Activated naive CD4-positive, alpha-beta T cell treated with anti-CD3 and anti-CD28 coated beads, Interleukin-2, amount 10 ng/mL, durations not matched to agents 7 days and 5 days (primary cell): ENCODE measurements around the gene GSK3A.

ENCODE experiments used
- CTCF ChIA-PET: fragments of 350-600 bp; sonication (Branson Sonifier 250); formaldehyde crosslinking; loops from one replicate; lab custom pipeline; 2021; ENCODE audit warnings: antibody characterized with exemption; lab: Charles Lee
- DNase-seq: peaks from one replicate; pipeline ENCODE4 v3.0.0-alpha.2; 2020
- H3K27ac Mint-ChIP-seq: one replicate; pipeline ENCODE4 v1.8.0; 2021; ENCODE audit warnings: mild to moderate bottlenecking, moderate library complexity, mixed read lengths
- H3K27me3 Mint-ChIP-seq: one replicate; pipeline ENCODE4 v1.8.0; 2021; ENCODE audit warnings: mild to moderate bottlenecking, mixed read lengths
- H3K36me3 Mint-ChIP-seq: one replicate; pipeline ENCODE4 v1.8.0; 2021; ENCODE audit warnings: mixed read lengths
- H3K4me1 Mint-ChIP-seq: one replicate; pipeline ENCODE4 v1.8.0; 2021; ENCODE audit warnings: mixed read lengths
- H3K4me3 Mint-ChIP-seq: one replicate; pipeline ENCODE4 v1.8.0; 2021; ENCODE audit warnings: mild to moderate bottlenecking, moderate library complexity, mixed read lengths
- H3K9me3 Mint-ChIP-seq: one replicate; pipeline ENCODE4 v1.8.0; 2021; ENCODE audit warnings: mixed read lengths

GSK3A gene

DNA sequence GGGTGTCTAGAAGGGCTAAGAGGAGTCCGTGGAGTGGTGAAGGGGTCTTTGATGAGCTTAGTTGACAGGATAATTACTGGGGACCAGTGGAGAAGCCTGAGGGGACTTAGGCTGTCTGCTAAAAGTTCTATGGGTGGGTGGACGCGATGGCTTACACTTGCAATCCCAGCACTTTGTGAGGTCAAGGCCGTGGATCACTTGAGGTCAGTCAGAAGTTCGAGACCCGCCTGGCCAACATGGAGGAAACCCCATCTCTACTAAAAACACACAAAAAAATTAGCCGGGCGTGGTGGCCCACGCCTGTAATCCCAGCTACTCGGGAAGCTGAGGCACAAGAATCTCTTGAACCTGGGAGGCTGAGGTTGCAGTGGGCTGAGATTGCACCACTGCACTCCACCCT lies 2.8 kb upstream of the GSK3A start:
- Mint-ChIP-seq H3K4me1 (peaks cover 56% of the 10 kb centered on the region), H3K27ac (peak overlapping the region; percentile 93)
- DNase-seq = no peak

DNA sequence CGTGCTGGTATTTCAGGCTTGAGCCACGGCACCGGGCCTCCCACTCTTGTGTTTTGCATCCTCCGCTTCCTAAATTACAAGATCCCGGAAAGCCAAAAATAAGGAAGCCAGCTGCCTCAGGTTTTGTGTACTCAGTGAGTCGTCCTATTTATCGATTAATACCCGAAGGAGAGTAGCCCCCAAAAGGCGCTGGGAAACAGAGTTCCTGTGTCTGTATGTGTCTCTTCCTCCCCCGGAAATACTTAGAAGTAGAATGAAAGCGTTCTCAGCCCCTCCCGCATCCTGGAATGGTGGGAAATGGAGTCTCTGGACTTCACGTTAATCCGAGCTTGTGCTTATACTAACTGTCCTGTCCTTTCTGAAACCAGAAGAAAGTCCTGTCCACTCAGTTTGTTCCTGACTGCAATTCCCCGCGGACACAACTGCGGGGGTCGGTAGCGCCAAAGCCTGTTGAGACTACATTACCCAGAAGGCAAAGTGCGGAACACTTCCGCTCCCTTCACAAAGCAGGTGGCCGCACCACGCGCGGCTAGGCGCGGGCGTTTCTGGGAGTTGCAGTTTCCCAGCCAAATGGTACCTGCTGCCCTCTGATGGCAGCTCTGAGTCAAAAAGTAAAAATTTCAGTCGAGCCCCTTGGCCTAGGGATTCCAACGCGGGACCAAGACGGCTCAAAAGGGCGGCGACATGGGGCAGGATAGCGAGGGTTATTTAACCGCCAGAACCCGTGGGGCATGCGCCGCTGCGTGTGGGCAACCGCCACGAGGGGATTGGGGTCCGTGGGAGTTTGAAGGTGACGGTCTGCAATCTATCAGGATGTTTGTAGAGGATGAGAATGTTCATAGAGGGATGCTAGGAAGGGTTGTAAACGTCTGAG lies 2.2 kb upstream of the GSK3A start:
- DNase-seq = peak; percentile 96
- Mint-ChIP-seq H3K9me3 (no peaks in the 10 kb centered on the region), H3K4me1 (peaks cover 57% of the 10 kb centered on the region), H3K4me3 (peak overlapping the region; percentile 96), H3K36me3 (peaks cover 16% of the 10 kb centered on the region), H3K27me3 (no peaks in the 10 kb centered on the region), H3K27ac (peak overlapping the region; percentile 93)
- CTCF ChIA-PET = interaction anchor here (1.3 to 6.6 kb wide), 6 partner anchors 34 to 136 kb away, joined by 4 to 57 read pairs (median 8); partner anchors contain the start of gene POU2F2

More for the DNA sequence above, 2.8 kb upstream of the GSK3A start:
- H3K9me3 Mint-ChIP-seq = no peaks in the 10 kb centered on the region
- H3K27me3 Mint-ChIP-seq = no peaks in the 10 kb centered on the region
- CTCF ChIA-PET = interaction anchor here (0.6 to 6.6 kb wide), 7 partner anchors 33 to 137 kb away, joined by 3 to 57 read pairs (median 8); partner anchors contain the start of gene POU2F2
- H3K36me3 Mint-ChIP-seq = peaks cover 14% of the 10 kb centered on the region
- peak overlapping the region; percentile 96 for H3K4me3 Mint-ChIP-seq

DNA sequence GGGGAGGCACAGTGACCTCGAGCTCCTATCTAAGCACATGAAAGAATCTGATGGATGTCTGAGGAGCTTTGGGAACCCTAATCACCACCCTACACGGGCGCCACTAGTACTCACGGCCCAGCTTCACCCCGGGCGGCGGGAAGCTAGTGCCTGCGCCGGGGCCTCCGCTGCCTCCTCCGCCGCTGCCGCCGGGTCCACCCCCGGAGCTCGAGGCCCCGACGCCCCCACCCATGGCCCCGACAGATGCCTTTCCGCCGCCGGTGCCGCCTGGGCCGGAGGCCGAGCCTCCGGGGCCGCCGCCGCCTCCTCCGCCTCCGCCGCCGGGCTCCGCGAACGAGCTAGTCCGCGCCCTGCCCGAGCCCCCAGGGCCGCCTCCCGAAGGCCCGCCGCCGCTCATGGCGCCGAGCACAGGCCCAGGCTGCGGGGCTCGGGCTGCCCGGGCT lies 312 bp downstream of the GSK3A start:
- Mint-ChIP-seq H3K36me3 (peaks cover 22% of the 10 kb centered on the region), H3K27ac (peak overlapping the region; percentile 89), H3K27me3 (no peaks in the 10 kb centered on the region), H3K4me3 (peak overlapping the region; percentile 96), H3K9me3 (no peaks in the 10 kb centered on the region), H3K4me1 (peaks cover 63% of the 10 kb centered on the region)
- CTCF ChIA-PET = interaction anchor here (1.1 to 6.6 kb wide), 5 partner anchors 10 to 133 kb away, joined by 3 to 57 read pairs (median 4); no protein-coding TSS in a partner anchor
- no peak for DNase-seq

DNA sequence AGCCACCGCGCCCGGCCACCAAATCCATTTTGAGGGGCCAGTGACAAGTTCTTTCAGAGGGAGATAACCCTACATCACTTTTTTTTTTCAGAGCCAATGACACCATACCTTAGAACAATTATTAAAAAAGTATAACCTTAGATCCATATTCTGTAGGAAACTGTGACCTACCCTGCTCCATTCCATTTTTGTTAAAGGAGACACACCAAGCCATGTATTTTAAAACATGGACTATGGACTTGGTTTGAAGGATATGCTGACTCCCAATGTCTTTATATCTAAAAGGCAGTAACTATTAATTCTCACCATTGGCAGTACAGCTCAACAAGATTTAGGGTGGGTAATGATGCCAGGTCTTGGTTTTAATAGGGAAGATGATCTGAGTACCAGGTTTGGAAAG lies 1.1 kb downstream of the GSK3A start:
- CTCF ChIA-PET = interaction anchor here (1.5 to 1.8 kb wide), 3 partner anchors 38 to 132 kb away, joined by 4 to 6 read pairs (median 5); no protein-coding TSS in a partner anchor
- DNase-seq = no peak
- peaks cover 55% of the 10 kb centered on the region for H3K4me1 Mint-ChIP-seq
- peak overlapping the region; percentile 89 for H3K27ac Mint-ChIP-seq
- H3K36me3 Mint-ChIP-seq = peaks cover 26% of the 10 kb centered on the region
- no peaks in the 10 kb centered on the region for H3K9me3 Mint-ChIP-seq
- peak overlapping the region; percentile 96 for H3K4me3 Mint-ChIP-seq
- H3K27me3 Mint-ChIP-seq = no peaks in the 10 kb centered on the region

DNA sequence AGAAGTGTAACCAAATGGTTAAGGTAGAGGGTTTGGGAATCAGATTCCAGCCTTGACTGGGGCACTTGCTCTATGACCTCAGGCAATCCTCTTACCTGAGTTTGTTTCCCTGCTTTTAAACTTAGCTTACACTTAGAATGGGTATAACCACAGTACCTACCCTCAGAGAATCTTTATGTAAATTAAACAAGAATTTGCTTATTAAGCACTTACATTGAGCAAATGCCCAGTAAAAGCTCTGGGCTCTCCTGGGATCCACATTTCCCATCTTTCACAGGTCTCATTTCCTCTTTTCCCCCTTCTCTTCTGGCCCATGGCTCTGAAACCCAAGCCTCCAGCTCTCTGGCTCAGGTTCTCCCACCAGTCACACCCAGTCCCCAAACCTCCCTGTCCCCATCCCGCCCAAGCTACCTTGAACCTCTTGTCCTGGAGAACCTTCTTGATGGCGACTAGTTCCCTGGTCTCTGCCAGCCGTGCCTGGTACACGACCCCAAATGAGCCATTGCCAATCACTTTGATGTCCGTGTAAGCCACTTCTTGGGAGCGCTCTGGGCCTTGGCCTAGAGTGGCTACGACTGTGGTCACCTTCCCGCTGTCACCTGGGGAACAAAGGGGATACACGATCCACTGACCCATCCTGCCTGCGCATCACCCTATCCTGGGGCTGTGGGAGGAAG lies 2.7 kb downstream of the GSK3A start:
- no peak overlapping the region for H3K4me3 Mint-ChIP-seq
- H3K27ac Mint-ChIP-seq = peak overlapping the region; percentile 70
- no peaks in the 10 kb centered on the region for H3K9me3 Mint-ChIP-seq
- peaks cover 35% of the 10 kb centered on the region for H3K36me3 Mint-ChIP-seq
- H3K27me3 Mint-ChIP-seq = no peaks in the 10 kb centered on the region
- CTCF ChIA-PET = interaction anchor here (0.9 to 1.8 kb wide), 3 partner anchors 39 to 130 kb away, joined by 3 to 6 read pairs (median 5); no protein-coding TSS in a partner anchor
- H3K4me1 Mint-ChIP-seq = peaks cover 44% of the 10 kb centered on the region
- no peak for DNase-seq

DNA sequence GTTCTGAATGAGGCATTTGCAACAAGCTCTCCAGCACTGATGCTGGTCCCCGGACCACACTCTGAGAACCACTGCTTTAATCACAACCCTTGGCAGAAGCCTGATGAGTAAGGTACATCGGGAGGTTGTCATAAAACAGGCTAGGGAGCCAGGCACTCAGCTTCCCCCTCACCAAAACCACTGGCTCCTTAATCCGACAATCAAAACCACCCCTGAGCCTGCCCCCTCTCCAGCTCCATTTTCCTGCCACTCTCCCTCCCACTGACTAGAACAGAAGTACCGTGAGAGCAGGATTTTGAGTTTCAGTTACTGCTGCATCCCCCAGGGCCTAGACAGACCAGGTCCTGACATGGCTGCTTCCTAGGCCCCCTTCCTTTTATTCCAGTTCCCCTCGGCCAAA lies 7.2 kb downstream of the GSK3A start:
- no peaks in the 10 kb centered on the region for H3K9me3 Mint-ChIP-seq
- no peaks in the 10 kb centered on the region for H3K27me3 Mint-ChIP-seq
- no peak overlapping the region for H3K27ac Mint-ChIP-seq
- H3K4me3 Mint-ChIP-seq = no peak overlapping the region
- DNase-seq = no peak
- CTCF ChIA-PET = interaction anchor here (1.2 kb wide), 1 partner anchor 123 kb away, joined by 3 read pairs; no protein-coding TSS in a partner anchor
- H3K36me3 Mint-ChIP-seq = peaks cover 61% of the 10 kb centered on the region
- peaks cover 18% of the 10 kb centered on the region for H3K4me1 Mint-ChIP-seq

DNA sequence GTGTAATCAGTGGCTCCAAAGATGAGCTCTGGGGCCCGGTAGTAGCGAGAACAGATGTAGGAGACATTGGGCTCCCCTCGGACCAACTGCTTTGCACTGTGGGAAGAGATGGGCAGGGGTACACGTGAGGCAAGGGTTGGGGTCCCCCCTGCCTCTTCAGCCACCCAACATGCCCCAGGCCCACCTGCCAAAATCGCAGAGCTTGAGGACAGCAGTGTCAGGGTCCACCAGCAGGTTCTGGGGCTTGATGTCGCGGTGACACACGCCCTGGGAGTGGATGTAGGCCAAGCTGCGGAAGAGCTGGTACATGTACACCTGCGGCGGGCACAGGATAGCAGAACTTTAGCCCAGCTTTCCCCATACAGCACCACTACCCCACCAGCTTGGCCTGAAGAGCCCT lies 8.0 kb downstream of the GSK3A start:
- DNase-seq = no peak
- CTCF ChIA-PET = interaction anchor here (1.2 kb wide), 1 partner anchor 122 kb away, joined by 3 read pairs; no protein-coding TSS in a partner anchor
- Mint-ChIP-seq H3K4me3 (no peak overlapping the region), H3K36me3 (peaks cover 59% of the 10 kb centered on the region), H3K4me1 (peaks cover 17% of the 10 kb centered on the region), H3K27ac (no peak overlapping the region), H3K27me3 (no peaks in the 10 kb centered on the region), H3K9me3 (no peaks in the 10 kb centered on the region)

DNA sequence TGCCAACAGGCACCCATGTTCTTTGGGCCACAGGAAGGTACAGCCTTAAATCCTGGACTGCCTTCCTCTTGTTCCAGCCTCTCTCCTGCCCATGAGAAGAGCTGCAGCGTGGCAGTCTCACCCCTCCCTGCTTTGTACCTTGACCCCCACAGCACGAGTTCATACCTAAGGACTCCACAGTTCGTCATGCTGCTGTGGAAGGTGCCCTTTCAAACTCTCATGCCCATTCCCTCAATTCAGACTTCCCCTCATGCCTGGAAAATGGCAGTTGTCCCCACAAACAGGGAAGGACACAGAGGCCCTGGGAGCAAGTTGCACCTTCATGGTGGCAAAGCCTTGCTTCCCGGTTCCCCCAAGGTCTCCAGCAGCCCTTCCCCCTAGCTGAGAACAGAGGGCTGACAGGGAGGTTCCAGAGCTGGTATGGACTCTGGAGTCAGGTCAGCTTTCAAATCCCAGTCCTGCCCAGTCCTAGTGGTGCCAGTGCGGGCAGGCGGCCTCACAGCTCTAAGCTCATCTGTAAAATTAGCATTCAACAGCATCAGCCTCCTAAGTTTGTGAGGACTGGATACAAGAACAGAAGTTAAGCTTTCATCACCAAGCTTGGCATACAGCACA lies 8.6 kb downstream of the GSK3A start:
- Mint-ChIP-seq H3K27me3 (no peaks in the 10 kb centered on the region), H3K9me3 (no peaks in the 10 kb centered on the region), H3K4me1 (peaks cover 12% of the 10 kb centered on the region), H3K36me3 (peaks cover 60% of the 10 kb centered on the region), H3K4me3 (no peak overlapping the region), H3K27ac (peak overlapping the region; percentile 34)
- DNase-seq = no peak
- CTCF ChIA-PET = interaction anchor here (0.8 to 1.2 kb wide), 2 partner anchors 63 to 121 kb away, joined by 3 read pairs; no protein-coding TSS in a partner anchor

DNA sequence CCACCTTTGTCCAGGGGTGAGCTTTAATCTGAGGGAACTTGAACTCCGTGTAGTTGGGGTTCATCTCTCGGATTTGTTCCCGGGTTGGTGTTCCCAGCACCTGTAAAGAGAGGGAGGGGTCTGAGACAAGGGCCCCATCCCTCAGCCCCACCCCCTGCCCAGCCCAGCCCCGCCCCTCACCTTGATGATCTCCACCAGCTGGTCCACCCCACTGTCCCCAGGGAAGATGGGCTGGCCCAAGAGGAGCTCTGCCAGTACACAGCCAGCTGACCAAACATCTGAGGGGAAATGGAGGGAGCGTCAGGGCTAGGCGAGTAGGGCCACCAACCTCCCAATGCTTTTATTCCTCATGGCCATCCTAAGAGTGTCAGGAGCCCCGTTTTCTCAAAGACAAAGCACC lies 9.3 kb downstream of the GSK3A start:
- Mint-ChIP-seq H3K27me3 (no peaks in the 10 kb centered on the region), H3K36me3 (peaks cover 63% of the 10 kb centered on the region), H3K4me1 (peaks cover 12% of the 10 kb centered on the region), H3K27ac (peak overlapping the region; percentile 34), H3K9me3 (no peaks in the 10 kb centered on the region), H3K4me3 (no peak overlapping the region)
- no peak for DNase-seq
- CTCF ChIA-PET = interaction anchor here (0.8 kb wide), 1 partner anchor 64 kb away, joined by 3 read pairs; no protein-coding TSS in a partner anchor

DNA sequence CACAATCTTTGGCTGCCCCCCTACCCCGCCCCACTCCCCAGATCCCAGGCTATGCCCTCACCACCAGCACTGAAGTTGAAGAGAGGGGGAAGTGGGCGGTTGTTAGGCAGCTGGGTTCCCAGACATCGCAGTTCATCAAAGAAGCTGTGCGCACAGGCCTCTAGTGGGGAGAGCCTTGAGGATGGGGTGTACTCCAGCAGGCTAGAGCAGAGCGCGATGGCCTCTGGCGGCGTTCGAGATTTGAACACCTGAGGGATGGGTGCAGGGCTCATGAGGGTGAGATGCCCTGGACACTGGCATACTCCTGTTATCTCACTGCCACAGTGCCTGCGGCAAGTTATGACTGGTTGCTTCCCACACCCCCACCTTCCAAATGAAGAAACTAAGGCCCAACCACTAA lies 10.0 kb downstream of the GSK3A start:
- CTCF ChIA-PET = interaction anchor here (1.1 kb wide), 1 partner anchor 47 kb away, joined by 5 read pairs; no protein-coding TSS in a partner anchor
- Mint-ChIP-seq H3K9me3 (no peaks in the 10 kb centered on the region), H3K27ac (no peak overlapping the region), H3K36me3 (peaks cover 67% of the 10 kb centered on the region), H3K27me3 (no peaks in the 10 kb centered on the region), H3K4me3 (no peak overlapping the region), H3K4me1 (peaks cover 12% of the 10 kb centered on the region)
- no peak for DNase-seq

DNA sequence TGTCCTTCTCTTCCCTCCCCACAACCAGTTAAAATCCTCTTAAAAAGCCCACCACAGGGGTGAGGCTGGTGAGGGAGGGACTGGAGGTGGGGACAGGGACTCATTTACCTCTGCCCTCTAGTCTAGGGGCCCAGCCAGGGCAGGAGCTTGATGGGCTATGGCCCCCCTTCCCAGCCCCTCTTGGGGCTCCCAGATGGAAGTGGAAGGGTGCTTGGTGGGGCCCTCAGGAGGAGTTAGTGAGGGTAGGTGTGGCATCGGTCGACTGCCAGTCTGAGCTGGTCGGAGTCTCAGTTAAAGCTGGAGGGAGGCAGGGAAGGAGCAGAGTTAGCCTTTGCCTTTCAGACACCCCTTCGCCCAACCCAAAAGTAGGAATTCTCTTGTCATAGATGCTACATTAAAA lies 11.8 kb downstream of the GSK3A start:
- Mint-ChIP-seq H3K27ac (no peak overlapping the region), H3K36me3 (peaks cover 73% of the 10 kb centered on the region), H3K27me3 (no peaks in the 10 kb centered on the region), H3K4me3 (no peak overlapping the region), H3K9me3 (no peaks in the 10 kb centered on the region), H3K4me1 (peaks cover 15% of the 10 kb centered on the region)
- DNase-seq = no peak
- CTCF ChIA-PET = interaction anchor here (1.8 kb wide), 1 partner anchor 49 kb away, joined by 7 read pairs; no protein-coding TSS in a partner anchor

DNA sequence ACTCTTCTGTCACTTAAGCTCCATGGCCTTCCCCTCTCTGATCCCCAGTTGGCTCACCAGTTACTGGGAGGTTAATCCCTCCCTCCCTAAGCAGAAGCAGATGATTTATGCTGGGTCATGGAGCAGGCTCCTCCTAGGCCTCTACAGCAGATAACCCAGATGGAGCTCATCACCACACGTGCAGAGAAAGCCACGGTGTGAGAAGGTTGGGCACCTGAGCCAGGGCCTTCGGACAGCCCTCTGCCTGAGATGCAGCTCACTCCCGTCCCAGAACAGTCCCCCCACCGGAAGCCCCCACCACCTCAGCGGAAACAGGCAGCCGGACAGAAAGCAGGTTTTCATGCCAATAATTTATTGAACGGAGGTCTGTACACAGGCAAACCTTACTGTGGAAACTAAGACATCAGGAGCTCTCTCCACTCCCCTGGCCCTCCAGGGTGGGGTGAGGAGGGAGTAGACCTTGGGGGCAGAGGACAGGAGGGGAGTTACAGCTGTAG lies 12.5 kb downstream of the GSK3A start:
- peaks cover 15% of the 10 kb centered on the region for H3K4me1 Mint-ChIP-seq
- peaks cover 70% of the 10 kb centered on the region for H3K36me3 Mint-ChIP-seq
- H3K9me3 Mint-ChIP-seq = no peaks in the 10 kb centered on the region
- peak overlapping the region; percentile 38 for H3K27ac Mint-ChIP-seq
- no peak overlapping the region for H3K4me3 Mint-ChIP-seq
- no peaks in the 10 kb centered on the region for H3K27me3 Mint-ChIP-seq
- CTCF ChIA-PET = interaction anchor here (0.9 to 1.8 kb wide), 2 partner anchors 32 to 50 kb away, joined by 3 to 7 read pairs; no protein-coding TSS in a partner anchor
- no peak for DNase-seq

DNA sequence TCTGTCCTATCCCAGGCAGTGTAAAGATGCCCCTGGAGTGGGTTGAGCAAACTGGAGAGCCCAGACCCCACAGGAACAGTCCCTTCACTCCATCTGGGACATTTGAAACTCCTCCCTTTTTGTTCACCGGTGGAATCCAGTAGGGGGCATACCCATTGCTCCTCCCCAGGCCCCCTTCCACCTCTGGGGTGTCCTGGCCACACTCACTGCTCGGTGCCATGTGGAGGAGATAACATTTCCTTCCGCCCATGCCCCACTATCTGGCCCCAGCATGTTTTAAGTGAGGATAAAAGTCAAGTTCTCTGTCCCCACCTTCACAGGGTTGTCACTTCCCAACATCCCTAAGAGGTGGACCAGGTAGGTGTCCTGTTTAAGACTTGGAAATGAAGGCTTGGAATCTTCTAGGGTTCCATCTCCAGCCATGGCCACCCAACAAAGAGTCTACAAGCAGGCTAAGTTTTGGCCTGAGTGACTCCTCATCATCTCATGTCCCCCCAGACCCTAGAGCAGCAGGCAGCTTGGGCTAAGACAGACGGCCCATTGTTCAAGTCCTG lies 13.0 kb downstream of the GSK3A start:
- DNase-seq = no peak
- H3K9me3 Mint-ChIP-seq = no peaks in the 10 kb centered on the region
- peaks cover 70% of the 10 kb centered on the region for H3K36me3 Mint-ChIP-seq
- no peak overlapping the region for H3K4me3 Mint-ChIP-seq
- CTCF ChIA-PET = interaction anchor here (0.9 to 1.8 kb wide), 2 partner anchors 31 to 50 kb away, joined by 3 to 7 read pairs; no protein-coding TSS in a partner anchor
- H3K4me1 Mint-ChIP-seq = peaks cover 15% of the 10 kb centered on the region
- no peaks in the 10 kb centered on the region for H3K27me3 Mint-ChIP-seq
- peak overlapping the region; percentile 38 for H3K27ac Mint-ChIP-seq
